IPS-18a (cell line): Measurements from ENCODE around the gene CCDC196.
"Not testable (repeated sequence)": the region's sequence is repeated elsewhere in the genome, so short reads cannot be mapped to it uniquely, and the experiment has no call there.

ENCODE experiments used
- H3K27ac ChIP-seq: one replicate; pipeline ENCODE4 v1.5.1; 2013; ENCODE audit warnings: low read length
- H3K27me3 ChIP-seq: one replicate; pipeline ENCODE4 v1.6.1; 2013; ENCODE audit warnings: mild to moderate bottlenecking, low read length; ENCODE audit not compliant: control insufficient read depth, insufficient read depth
- H3K36me3 ChIP-seq: one replicate; pipeline ENCODE4 v1.6.1; 2013; ENCODE audit warnings: low read depth, low read length; ENCODE audit not compliant: control insufficient read depth
- H3K4me1 ChIP-seq: one replicate; pipeline ENCODE4 v1.6.1; 2013; ENCODE audit warnings: low read depth, low read length; ENCODE audit not compliant: control insufficient read depth
- H3K4me3 ChIP-seq: one replicate; pipeline ENCODE4 v1.5.1; 2013; ENCODE audit warnings: low read length
- H3K9ac ChIP-seq: one replicate; pipeline ENCODE4 v1.6.1; 2013; ENCODE audit warnings: mild to moderate bottlenecking, low read length, moderate library complexity
- H3K9me3 ChIP-seq: one replicate; pipeline ENCODE4 v1.6.1; 2013; ENCODE audit warnings: low read depth, low read length; ENCODE audit not compliant: control insufficient read depth

CCDC196 gene

DNA sequence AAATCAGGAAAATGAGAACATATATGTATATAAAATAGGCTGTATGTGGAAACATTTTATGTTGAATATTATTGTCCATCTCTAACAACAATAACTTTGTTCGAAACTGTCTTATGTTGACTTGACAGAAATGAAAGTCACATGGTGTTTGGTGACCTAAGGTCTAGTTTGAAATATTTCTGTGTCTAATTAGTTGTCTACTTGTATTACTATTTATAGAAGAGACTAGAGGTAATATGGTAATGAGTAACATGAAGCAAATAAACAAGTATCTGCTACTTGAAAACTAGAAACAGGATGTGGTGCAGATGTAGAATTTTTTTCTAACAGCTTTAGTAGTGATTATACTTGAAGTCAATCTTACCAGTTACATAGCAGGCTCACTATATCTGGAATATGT lies 25.7 kb downstream of the CCDC196 start:
- Histone ChIP-seq H3K9ac (no peak overlapping the region), H3K4me3 (no peak overlapping the region), H3K36me3 (no peaks in the 10 kb centered on the region), H3K4me1 (peaks cover 5% of the 10 kb centered on the region), H3K9me3 (no peaks in the 10 kb centered on the region), H3K27me3 (peaks cover 30% of the 10 kb centered on the region), H3K27ac (no peak overlapping the region)

GRCh38 chr14:66514213-66514612 lies 28.0 kb downstream of the CCDC196 start:
- Histone ChIP-seq H3K4me1 (no peaks in the 10 kb centered on the region), H3K36me3 (no peaks in the 10 kb centered on the region), H3K9ac (no peak overlapping the region), H3K4me3 (no peak overlapping the region), H3K27ac (no peak overlapping the region), H3K27me3 (peaks cover 23% of the 10 kb centered on the region), H3K9me3 (no peaks in the 10 kb centered on the region)

- Histone ChIP-seq H3K27ac (no peak overlapping the region), H3K27me3 (no peaks in the 10 kb centered on the region), H3K36me3 (no peaks in the 10 kb centered on the region), H3K4me1 (no peaks in the 10 kb centered on the region), H3K9ac (no peak overlapping the region), H3K9me3 (no peaks in the 10 kb centered on the region), H3K4me3 (no peak overlapping the region)
These were observed 44.4 kb downstream of the CCDC196 start for GRCh38 chr14:66530526-66530925.

GRCh38 chr14:66539034-66539433 lies 52.9 kb downstream of the CCDC196 start:
- Histone ChIP-seq H3K27ac (no peak overlapping the region), H3K36me3 (no peaks in the 10 kb centered on the region), H3K27me3 (no peaks in the 10 kb centered on the region), H3K9me3 (no peaks in the 10 kb centered on the region), H3K4me3 (no peak overlapping the region), H3K4me1 (no peaks in the 10 kb centered on the region), H3K9ac (no peak overlapping the region)

DNA sequence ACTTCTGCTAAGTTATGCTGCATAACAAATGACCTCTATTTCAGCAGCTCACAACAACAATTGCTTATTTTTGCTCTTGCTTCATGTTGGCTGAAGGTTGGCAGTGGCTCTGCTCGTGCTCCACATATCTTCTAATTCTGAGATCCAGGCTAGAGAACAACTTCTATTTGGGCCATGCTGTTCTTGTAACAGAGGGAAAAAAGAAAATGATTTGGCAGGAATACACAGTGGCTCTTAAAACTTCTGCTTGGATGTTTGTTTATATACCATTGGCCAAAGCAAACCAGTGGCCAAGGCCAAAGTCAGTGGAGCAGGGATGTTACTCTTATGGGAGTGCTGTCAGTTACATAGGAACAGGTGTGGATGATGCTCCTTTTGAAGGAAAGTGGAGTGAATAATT lies 53.9 kb downstream of the CCDC196 start:
- Histone ChIP-seq H3K27me3 (no peaks in the 10 kb centered on the region), H3K9me3 (no peaks in the 10 kb centered on the region), H3K4me3 (no peak overlapping the region), H3K36me3 (no peaks in the 10 kb centered on the region), H3K9ac (no peak overlapping the region), H3K4me1 (no peaks in the 10 kb centered on the region), H3K27ac (no peak overlapping the region)

DNA sequence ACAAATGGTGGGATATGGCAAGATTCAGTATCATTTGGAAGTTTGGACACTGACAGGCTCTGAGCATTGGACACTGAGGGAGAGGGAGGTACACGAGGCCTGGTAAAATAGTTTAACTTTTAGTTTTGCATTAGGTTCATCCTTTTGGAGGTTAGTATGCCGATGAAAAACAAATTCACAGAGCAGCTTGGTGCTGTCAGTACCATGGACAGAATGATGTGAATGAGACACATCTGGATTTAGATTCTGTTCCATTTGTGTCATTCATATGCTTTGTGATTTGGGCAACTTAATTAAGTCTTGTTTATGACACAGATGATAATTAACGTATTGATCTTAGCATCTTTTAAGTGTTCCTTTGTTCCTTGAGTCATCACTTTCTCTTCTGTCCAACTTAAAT lies 55.5 kb downstream of the CCDC196 start:
- Histone ChIP-seq H3K9me3 (no peaks in the 10 kb centered on the region), H3K27ac (no peak overlapping the region), H3K4me1 (no peaks in the 10 kb centered on the region), H3K9ac (no peak overlapping the region), H3K36me3 (no peaks in the 10 kb centered on the region), H3K27me3 (no peaks in the 10 kb centered on the region), H3K4me3 (no peak overlapping the region)

GRCh38 chr14:66543996-66544395 lies 57.8 kb downstream of the CCDC196 start:
- no peaks in the 10 kb centered on the region for H3K36me3 ChIP-seq
- H3K4me1 ChIP-seq = no peaks in the 10 kb centered on the region
- no peak overlapping the region for H3K4me3 ChIP-seq

GRCh38 chr14:66545191-66545590 lies 59.0 kb downstream of the CCDC196 start:
- H3K4me1 ChIP-seq, H3K9me3 ChIP-seq, H3K36me3 ChIP-seq, H3K27me3 ChIP-seq, H3K27ac ChIP-seq, H3K9ac ChIP-seq, H3K4me3 ChIP-seq: not testable (repeated sequence)

More at GRCh38 chr14:66543996-66544395, 57.8 kb downstream of the CCDC196 start:
- no peak overlapping the region for H3K9ac ChIP-seq
- H3K9me3 ChIP-seq = no peaks in the 10 kb centered on the region
- no peak overlapping the region for H3K27ac ChIP-seq
- H3K27me3 ChIP-seq = no peaks in the 10 kb centered on the region

DNA sequence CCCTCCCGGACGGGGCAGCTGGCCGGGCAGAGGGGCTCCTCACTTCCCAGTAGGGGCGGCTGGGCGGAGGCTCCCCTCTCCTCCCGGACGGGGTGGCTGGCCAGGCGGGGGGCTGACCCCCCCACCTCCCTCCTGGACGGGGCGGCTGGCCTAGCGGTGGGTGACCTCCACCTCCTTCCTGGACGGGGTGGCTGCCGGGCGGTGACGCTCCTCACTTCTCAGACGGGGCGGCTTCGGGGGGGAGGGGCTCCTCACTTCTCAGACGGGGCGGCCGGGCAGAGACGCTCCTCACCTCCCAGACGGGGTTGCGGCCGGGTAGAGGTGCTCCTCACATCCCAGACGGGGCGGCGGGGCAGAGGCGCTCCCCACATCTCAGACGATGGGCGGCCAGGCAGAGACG lies 59.6 kb downstream of the CCDC196 start:
- H3K27ac ChIP-seq, H3K9me3 ChIP-seq, H3K9ac ChIP-seq, H3K27me3 ChIP-seq, H3K4me1 ChIP-seq, H3K36me3 ChIP-seq, H3K4me3 ChIP-seq: not testable (repeated sequence)
